Activated CD8-positive, alpha-beta memory T cell treated with anti-CD3 and anti-CD28 coated beads for 24 hours (primary cell): ENCODE data around the gene ZDHHC9.

Experiments
- DNase-seq: peaks from one replicate; pipeline ENCODE4 v3.0.0-alpha.2; 2020

Gene ZDHHC9

DNA sequence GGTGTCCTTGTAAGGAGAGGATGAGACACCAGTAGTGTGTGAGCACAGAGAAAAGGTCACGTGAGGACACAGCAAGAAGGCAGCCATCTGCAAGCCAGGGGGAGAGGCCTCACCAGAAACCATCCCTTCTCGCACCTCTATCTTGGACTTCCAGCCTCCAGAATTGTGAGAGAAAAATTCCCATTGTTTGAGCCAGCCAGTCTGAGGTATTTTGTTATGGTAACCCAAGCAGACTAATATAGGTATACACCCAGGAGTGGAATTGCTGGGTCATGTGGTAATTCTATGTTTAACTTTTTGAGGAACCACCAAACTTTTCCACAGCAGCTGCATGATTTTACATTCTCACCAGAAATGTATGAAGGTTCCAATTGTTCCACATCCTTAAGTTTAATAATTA is 25.6 kb downstream of the ZDHHC9 start:
- no peak for DNase-seq

GRCh38 chrX:129813662-129814368 is 29.9 kb downstream of the ZDHHC9 start:
- no peak for DNase-seq

DNA sequence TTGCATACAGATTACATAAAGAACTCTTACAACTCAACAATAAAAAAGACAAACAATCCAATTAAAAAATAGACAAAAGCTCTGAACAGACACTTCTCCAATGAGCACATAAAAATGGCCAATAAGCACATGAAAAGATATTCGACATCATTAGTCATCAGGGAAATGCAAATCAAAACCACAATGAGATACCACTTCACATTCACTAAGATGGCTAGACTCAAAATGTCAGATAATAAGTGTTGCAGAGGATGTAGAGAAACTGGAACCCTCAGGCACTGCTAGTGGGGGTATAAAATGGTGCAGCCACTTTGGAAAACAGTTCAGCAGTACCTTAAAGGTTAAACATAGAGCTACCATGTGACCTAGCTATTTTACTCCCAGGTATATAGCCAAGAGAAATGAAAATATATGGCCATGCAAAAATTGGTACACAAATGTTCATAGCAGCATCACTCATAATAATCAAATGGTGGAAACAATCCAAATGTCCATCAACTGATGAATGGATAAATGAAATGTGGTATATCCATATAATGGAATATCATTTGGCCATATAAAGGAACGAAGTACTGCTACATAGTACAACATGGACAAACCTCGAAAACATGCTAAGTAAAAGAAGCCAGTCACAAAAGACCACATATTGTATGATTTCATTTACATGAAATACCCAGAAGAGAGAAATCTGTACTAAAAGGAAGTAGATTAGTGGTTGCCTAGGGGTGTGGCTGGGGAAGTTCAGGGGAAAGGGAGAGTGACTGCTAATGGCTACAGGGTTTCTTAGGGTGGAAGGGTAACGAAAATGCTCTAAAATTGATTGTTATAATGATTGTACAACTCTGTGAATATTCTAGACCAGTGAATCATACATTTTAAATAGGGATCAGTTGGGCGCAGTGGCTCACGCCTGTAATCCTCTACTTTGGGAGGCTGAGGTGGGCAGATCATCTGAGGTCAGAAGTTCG is 34.6 kb downstream of the ZDHHC9 start:
- DNase-seq = no peak

- DNase-seq = no peak
These were observed 35.4 kb downstream of the ZDHHC9 start for GRCh38 chrX:129808158-129808828.

GRCh38 chrX:129804806-129805205 is 38.9 kb downstream of the ZDHHC9 start:
- peak; percentile 21 for DNase-seq

DNA sequence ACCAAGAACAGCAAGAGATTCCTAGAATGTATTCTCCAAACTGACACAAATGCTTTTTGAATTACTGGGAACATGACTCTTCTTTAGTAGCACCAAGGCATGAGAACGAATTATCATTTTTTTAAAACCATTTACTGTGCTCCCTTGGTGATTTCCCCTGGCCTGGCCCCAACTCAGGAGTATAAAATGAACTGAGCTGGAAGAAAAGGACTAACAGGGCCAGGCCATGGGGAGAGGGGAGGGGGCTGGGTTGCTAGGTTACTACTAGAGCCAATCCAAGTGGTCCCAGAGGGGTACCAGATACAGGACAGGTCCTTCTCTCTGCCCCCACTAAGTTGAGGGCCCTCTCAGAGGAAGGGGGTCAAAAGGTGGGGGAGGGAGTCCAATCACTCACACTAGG is 40.8 kb downstream of the ZDHHC9 start:
- peak; percentile 4 for DNase-seq

DNA sequence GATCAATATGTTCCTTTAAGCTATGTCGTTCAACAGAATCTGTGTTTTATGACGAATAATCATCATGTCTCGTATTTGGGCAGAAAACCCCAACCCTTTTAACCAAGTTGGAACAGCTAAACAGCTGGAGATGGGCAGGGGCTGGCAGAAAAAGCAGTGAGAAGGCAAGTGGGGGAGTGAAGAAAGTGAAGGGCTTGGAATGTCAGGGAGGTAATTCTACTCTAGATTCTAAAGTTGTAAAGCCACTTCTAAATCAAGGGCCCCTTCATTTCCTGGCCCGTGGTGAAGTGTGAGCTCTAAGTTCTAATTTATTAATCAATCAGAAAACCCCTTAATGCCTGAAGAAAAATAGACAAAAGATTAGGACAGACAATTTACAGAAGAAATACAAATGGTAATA is 43.5 kb downstream of the ZDHHC9 start:
- no peak for DNase-seq

GRCh38 chrX:129798888-129799287 is 44.8 kb downstream of the ZDHHC9 start:
- DNase-seq = no peak

- DNase-seq = peak; percentile 56
These were observed 45.2 kb downstream of the ZDHHC9 start for GRCh38 chrX:129798456-129798855.

GRCh38 chrX:129797251-129797906 is 46.3 kb downstream of the ZDHHC9 start:
- peak; percentile 53 for DNase-seq

DNA sequence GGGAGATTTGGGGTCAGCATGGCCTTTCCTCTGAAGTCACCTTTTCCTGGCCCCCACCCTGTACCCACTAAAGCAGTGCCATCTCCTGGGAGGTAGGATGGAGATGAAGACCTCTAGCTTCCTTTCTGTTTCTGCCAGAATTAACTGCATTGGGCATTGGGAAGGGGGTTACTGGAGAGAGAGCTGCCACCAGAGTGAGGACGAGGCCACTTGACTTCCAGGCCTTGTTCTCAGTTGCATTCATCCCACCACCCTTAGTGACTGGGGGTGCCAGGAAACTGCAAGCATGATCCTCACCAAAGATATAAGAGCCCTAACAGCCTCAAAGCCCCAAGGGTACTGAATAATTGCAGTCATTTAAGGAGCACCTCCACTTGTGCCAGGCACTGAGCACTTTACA is 48.1 kb downstream of the ZDHHC9 start:
- peak; percentile 47 for DNase-seq

DNA sequence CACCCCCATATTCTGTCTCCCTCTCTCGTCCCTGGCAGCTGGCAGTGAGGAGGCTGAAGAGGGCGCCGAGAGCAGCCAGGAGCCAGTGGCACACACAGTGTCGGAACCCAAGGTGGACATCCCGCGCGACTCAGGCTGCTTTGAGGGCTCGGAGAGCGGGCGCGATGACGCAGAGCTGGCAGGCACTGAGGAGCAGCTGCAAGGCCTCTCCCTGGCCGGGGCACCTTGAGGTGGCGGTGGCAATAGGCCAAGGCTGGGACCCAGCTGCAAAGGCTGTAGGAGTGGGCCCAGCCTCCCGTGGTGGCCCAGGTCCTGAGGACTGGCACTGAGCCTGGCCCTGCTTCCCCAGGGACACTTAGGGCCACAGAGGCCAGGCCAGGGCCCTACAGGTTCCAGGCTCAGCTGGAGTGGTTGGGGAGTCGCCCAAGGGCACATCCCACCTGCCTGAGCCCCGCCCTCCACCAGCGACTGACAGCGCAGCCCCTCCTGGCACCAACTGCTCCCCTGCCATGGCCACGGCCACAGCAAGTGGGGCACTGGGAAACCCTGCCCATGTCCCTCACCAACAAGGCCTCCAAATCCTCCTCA is 50.0 kb downstream of the ZDHHC9 start:
- DNase-seq = peak; percentile 50

DNA sequence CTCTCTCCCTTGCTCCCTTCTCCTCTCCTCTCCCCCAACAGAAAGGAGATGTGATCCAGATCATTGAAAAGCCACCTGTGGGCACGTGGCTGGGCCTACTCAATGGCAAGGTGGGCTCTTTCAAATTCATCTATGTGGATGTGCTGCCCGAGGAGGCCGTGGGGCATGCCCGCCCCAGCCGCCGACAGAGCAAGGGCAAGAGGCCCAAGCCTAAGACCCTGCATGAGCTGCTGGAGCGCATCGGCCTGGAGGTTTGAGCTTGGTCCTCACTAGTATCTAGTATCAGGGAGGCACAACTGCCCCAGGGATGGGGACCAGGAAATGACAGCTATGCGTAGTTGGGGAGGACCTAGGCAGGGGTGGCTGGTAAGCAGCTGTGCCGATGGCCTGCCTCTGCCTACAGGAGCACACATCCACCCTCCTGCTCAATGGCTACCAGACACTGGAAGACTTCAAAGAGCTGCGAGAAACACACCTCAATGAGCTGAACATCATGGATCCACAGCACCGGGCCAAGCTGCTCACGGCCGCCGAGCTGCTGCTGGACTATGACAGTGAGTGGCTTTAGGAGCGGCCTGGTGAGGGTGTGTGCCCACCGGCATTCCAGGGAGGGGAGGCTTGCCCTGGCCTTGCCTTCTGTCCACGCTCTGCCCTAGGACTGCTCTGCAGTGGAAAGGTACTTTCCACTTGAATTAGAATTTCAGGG is 50.9 kb downstream of the ZDHHC9 start:
- peak; percentile 51 for DNase-seq

DNA sequence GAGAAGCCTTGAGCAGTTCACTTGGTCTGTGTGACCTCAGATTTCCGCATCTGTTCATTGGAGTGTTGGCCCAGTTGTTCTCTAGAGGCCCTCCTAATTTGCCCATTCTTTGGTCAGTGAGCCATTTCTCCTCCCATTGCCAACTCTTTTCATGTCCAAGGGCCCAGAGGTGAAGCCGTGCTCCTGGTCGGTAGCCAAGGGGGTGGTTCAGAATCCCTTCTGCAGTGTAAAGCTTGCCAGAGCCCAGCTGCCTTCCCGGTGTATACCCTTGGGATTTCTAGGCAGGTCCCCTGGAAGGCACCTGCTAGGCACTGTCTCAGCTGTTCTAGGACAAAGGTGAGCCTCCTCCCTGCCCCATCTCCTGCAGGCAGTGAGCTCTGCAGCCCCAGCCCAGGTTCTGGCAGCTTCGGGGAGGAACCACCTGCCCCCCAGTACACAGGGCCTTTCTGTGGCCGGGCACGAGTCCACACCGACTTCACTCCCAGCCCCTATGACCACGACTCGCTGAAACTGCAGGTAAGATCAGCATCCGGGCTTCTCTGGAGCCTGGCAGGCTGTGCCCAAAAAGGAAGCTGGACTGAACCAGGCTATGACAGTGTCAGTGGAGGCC is 51.6 kb downstream of the ZDHHC9 start:
- peak; percentile 50 for DNase-seq

- DNase-seq = peak; percentile 53
These were observed 52.4 kb downstream of the ZDHHC9 start for GRCh38 chrX:129791336-129791735.

GRCh38 chrX:129790808-129791207 is 52.9 kb downstream of the ZDHHC9 start:
- DNase-seq = peak; percentile 37

DNA sequence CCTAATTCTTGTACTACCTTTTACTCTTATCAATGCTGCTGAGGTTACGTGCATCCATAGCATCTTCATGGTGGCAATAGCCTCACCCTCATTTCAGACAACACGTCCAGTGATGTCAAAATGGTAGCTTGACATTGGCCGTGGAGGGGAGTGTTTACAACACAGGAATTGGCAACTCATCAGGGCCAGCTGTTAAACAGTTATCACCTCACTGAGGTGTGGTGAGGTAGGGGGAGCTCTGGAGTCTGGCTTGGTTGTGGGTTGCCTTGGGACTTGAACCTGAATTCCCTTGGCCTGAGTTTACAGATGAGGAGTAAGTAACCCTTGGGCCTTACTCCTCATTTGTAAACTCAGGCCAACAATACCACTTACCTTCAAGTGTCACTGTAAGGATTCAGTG is 53.5 kb downstream of the ZDHHC9 start:
- no peak for DNase-seq

- DNase-seq = peak; percentile 48
These were observed 55.2 kb downstream of the ZDHHC9 start for GRCh38 chrX:129788527-129788926.

DNA sequence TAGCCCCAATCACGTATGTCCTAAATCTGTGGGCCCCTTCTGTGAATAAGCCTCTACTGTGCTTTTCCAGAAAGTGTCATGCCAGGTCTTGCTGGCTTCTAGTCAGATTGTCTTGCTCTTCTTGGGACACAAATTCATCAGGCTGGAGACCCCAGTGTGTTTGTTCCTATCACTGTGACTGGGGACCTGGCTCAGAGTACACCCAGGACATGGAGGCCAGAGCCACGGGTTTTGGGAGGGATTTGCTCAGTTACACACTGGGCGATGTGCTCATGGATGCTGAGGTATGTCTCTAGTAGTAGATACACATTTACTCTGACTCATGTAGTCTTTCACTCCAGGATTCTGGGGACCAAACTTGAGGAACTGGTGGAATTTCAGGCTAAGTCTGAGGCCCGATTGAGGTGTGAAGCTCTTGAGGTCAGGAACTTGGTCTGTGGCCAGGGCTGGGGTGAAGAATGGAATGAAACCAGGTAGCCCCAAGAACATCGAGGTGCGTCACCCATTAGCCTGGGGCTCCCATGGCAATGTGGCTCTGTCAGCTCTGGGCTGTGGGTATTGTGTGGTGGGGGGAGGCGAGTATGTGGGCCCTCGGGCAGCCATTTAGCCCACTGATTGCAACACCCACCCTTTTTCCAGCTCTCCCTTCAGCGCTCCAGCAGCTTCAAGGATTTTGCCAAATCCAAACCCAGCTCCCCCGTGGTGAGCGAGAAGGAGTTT is 56.2 kb downstream of the ZDHHC9 start:
- peak; percentile 53 for DNase-seq

DNA sequence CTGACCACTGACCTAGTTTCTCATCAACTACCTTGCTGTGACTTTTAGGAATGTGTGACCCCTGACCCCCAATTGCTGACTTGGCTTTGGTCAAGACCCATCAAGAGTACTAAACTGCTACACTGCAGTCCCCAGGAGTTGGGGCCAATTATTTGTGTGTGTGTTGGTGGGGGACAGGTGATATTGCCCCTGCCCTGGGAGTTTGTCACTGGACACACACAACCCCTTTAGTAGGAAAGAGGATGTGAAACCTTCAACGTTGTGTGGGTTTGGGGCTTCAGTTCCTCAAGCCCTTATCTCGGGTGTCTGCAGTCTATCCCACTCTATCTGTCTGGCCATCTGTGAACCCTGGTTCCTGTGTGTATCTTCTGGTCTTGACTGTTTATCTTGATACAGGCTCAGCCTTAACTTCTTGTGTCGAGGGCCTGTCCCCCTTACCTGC is 57.5 kb downstream of the ZDHHC9 start:
- peak; percentile 55 for DNase-seq
